Stimulated activated CD4-positive, alpha-beta T cell treated with anti-CD3 and anti-CD28 coated beads, Interleukin-12 subunit alpha, Interleukin-12 subunit beta, amount 100 ng/mL, for 24 hours (primary cell): ENCODE measurements around the gene TCF3.

Experiments
- DNase-seq, 2 experiments: peaks; one replicate each; pipeline ENCODE4 v3.0.0-alpha.2; 2020; ENCODE audit warnings: low read depth in 2 of 2

TCF3 gene

DNA sequence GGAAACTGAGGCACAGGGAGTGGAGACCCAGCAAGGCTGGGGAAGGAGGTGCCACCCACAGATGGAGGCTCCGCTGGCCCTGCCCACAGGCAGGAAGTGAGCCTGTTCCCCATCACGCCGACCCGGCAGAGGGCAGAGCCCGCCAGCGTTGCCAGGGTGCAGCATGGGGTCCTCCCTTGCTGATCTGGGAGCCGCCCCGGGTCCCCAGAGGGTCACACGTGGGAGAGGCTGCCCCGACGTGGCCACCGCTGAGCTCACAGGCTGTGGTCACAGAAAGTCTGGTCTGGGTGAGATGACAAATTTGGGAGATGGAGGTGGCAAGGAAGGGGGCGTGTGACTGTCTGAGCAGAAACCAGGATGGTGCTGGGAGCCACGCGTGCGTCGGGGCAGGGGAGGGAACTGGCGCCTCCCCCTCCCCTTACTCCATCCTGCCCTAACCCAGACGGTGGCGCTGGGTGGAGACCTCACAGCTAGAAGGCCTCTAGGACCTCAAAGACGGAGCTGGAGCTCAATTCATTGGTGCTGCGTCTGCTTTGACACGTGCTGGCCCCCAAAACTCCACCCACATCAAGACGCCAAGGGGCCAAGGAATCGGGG lies 92.0 kb downstream of the TCF3 start:
- DNase-seq = no peak
